H9 (cell line): ENCODE measurements around the gene TPX2. TPM values are rescaled to one million over a fixed set of nuclear protein-coding genes. Genes with fewer than 3 reads are reported as not detected.
A peak's percentile ranks its signal among the peaks of the same experiment; 100 is the strongest.

Experiments used
- DNase-seq: peaks from one replicate; pipeline ENCODE4 v3.0.0-alpha.2; 2017
- H2AFZ ChIP-seq: one replicate; pipeline ENCODE4 v1.6.1; 2013; ENCODE audit warnings: mild to moderate bottlenecking, low read length, control low read depth, moderate library complexity
- H2AK5ac ChIP-seq: 2 replicates; pipeline ENCODE4 v1.6.1; 2013; ENCODE audit warnings: low read length, control low read depth, mixed read lengths; ENCODE audit not compliant: insufficient read length
- H2BK120ac ChIP-seq: one replicate; pipeline ENCODE4 v1.6.1; 2013; ENCODE audit warnings: low read depth, mild to moderate bottlenecking, low read length, control low read depth, inconsistent platforms; ENCODE audit not compliant: poor library complexity, severe bottlenecking
- H2BK12ac ChIP-seq: 2 replicates; pipeline ENCODE4 v1.6.1; 2013; ENCODE audit warnings: low read length, control low read depth, mixed read lengths, low read depth; ENCODE audit not compliant: insufficient read length
- H2BK15ac ChIP-seq: 2 replicates; pipeline ENCODE4 v1.6.1; 2013; ENCODE audit warnings: low read depth, low read length, control low read depth
- H2BK20ac ChIP-seq: one replicate; pipeline ENCODE4 v1.6.1; 2013; ENCODE audit warnings: low read depth, mild to moderate bottlenecking, low read length, control low read depth, inconsistent platforms; ENCODE audit not compliant: poor library complexity, severe bottlenecking
- H2BK5ac ChIP-seq: 2 replicates; pipeline ENCODE4 v1.6.1; 2013; ENCODE audit warnings: low read length, control low read depth, mixed read lengths; ENCODE audit not compliant: insufficient read length
- H3K14ac ChIP-seq: 2 replicates; pipeline ENCODE4 v1.6.1; 2013; ENCODE audit warnings: low read length, control low read depth; ENCODE audit not compliant: insufficient read depth
- H3K18ac ChIP-seq: 2 replicates; pipeline ENCODE4 v1.6.1; 2013; ENCODE audit warnings: low read depth, mild to moderate bottlenecking, mixed read lengths, low read length, control low read depth; ENCODE audit not compliant: insufficient read length
- H3K23ac ChIP-seq: 2 replicates; pipeline ENCODE4 v1.6.1; 2013; ENCODE audit warnings: low read length, control low read depth, mixed read lengths, low read depth; ENCODE audit not compliant: insufficient read length
- H3K23me2 ChIP-seq: 2 replicates; pipeline ENCODE4 v1.6.1; 2013; ENCODE audit warnings: low read depth, mild to moderate bottlenecking, mixed read lengths, low read length, control low read depth; ENCODE audit not compliant: insufficient read length, poor library complexity, severe bottlenecking
- H3K27ac ChIP-seq: 2 replicates; pipeline ENCODE4 v1.5.1; 2013; ENCODE audit warnings: low read length, control low read depth, mixed read lengths, low read depth; ENCODE audit not compliant: insufficient read length
- H3K27me3 ChIP-seq: 2 replicates; pipeline ENCODE4 v1.6.1; 2013; ENCODE audit warnings: low read length, control low read depth, inconsistent platforms; ENCODE audit not compliant: insufficient read depth
- H3K4ac ChIP-seq: 2 replicates; pipeline ENCODE4 v1.6.1; 2013; ENCODE audit warnings: low read depth, mild to moderate bottlenecking, control low read depth, inconsistent platforms, low read length, moderate library complexity
- H3K4me1 ChIP-seq: 2 replicates; pipeline ENCODE4 v1.6.1; 2013; ENCODE audit warnings: low read length, control low read depth, inconsistent platforms; ENCODE audit not compliant: insufficient read depth
- H3K4me2 ChIP-seq: 2 replicates; pipeline ENCODE4 v1.6.1; 2013; ENCODE audit warnings: low read length, control low read depth, mixed read lengths; ENCODE audit not compliant: insufficient read length, insufficient read depth
- H3K56ac ChIP-seq: 2 replicates; pipeline ENCODE4 v1.6.1; 2013; ENCODE audit warnings: low read depth, mild to moderate bottlenecking, mixed read lengths, low read length, control low read depth; ENCODE audit not compliant: insufficient read length
- H3K79me1 ChIP-seq: 2 replicates; pipeline ENCODE4 v1.6.1; 2013; ENCODE audit warnings: low read depth, mild to moderate bottlenecking, moderate library complexity, low read length, control low read depth, inconsistent platforms; ENCODE audit not compliant: insufficient read depth, poor library complexity, severe bottlenecking
- H3K79me2 ChIP-seq: 2 replicates; pipeline ENCODE4 v1.6.1; 2013; ENCODE audit warnings: low read length, control low read depth, inconsistent platforms; ENCODE audit not compliant: insufficient read depth
- H3K9ac ChIP-seq: 2 replicates; pipeline ENCODE4 v1.6.1; 2013; ENCODE audit warnings: low read length, control low read depth, mixed read lengths; ENCODE audit not compliant: insufficient read length; ENCODE audit errors: extremely low read depth
- H3K9me3 ChIP-seq: one replicate; pipeline ENCODE4 v1.6.1; 2013; ENCODE audit warnings: low read depth, low read length, inconsistent platforms; ENCODE audit not compliant: control insufficient read depth
- H3T11ph ChIP-seq: one replicate; pipeline ENCODE4 v1.6.1; 2013; ENCODE audit warnings: mild to moderate bottlenecking, low read length, control low read depth, inconsistent platforms
- H4K20me1 ChIP-seq: one replicate; pipeline ENCODE4 v1.6.1; 2013; ENCODE audit not compliant: control insufficient read depth, insufficient read length, insufficient read depth
- H4K5ac ChIP-seq: 2 replicates; pipeline ENCODE4 v1.6.1; 2013; ENCODE audit warnings: low read depth, mild to moderate bottlenecking, mixed read lengths, low read length, control low read depth; ENCODE audit not compliant: insufficient read length
- H4K8ac ChIP-seq: replicated peaks from 2 replicates; pipeline ENCODE4 v1.6.1; 2013; ENCODE audit warnings: low read length, control low read depth, mixed read lengths, low read depth; ENCODE audit not compliant: insufficient read length
- H4K91ac ChIP-seq: 2 replicates; pipeline ENCODE4 v1.6.1; 2013; ENCODE audit warnings: low read depth, mild to moderate bottlenecking, moderate library complexity, mixed read lengths, low read length, control low read depth; ENCODE audit not compliant: insufficient read length
- H3K27ac Mint-ChIP-seq, 3 experiments: 2 replicates in 2 of 3; 3 replicates in 1 of 3; pipeline ENCODE4 v1.8.0; 2020 to 2021; ENCODE audit warnings: mixed read lengths in 3 of 3, mild to moderate bottlenecking in 1 of 3, moderate library complexity in 1 of 3
- H3K27me3 Mint-ChIP-seq: 2 replicates; pipeline ENCODE4 v1.8.0; 2021; ENCODE audit warnings: low read depth, mild to moderate bottlenecking, moderate library complexity, mixed read lengths
- H3K36me3 Mint-ChIP-seq, 3 experiments: 2 replicates in 2 of 3; 3 replicates in 1 of 3; pipeline ENCODE4 v1.8.0; 2020 to 2021; ENCODE audit warnings: low read depth in 3 of 3, mixed read lengths in 3 of 3; ENCODE audit not compliant: insufficient read depth in 1 of 3
- H3K4me1 Mint-ChIP-seq, 2 experiments: 2 replicates each; pipeline ENCODE4 v1.8.0; 2020; ENCODE audit warnings: mixed read lengths in 2 of 2
- H3K4me3 Mint-ChIP-seq, 2 experiments: 2 replicates in 1 of 2; 3 replicates in 1 of 2; pipeline ENCODE4 v1.8.0; 2020 to 2021; ENCODE audit warnings: mild to moderate bottlenecking in 2 of 2, mixed read lengths in 2 of 2, moderate library complexity in 1 of 2
- H3K9me3 Mint-ChIP-seq, 2 experiments: 2 replicates in 1 of 2; 3 replicates in 1 of 2; pipeline ENCODE4 v1.8.0; 2020; ENCODE audit warnings: mild to moderate bottlenecking in 2 of 2, mixed read lengths in 2 of 2, moderate library complexity in 1 of 2
- CTCF ChIP-seq: fragments of 200-600 bp; sonication (generic); conservative IDR thresholded peaks from 3 replicates; pipeline ENCODE4 v1.8.0; 2021; ENCODE audit warnings: antibody characterized with exemption, mild to moderate bottlenecking
- WGBS: extraction: QIAGEN DNeasy Blood & Tissue Kit; methylation state at CpG from one replicate; pipeline ENCODE4 v1.1.7; 2013; ENCODE audit warnings: missing lambda C conversion rate, low lambda C conversion rate, mixed read lengths; ENCODE audit not compliant: insufficient read length; ENCODE audit errors: extremely low coverage; 5-methylcytosine and 5-hydroxymethylcytosine counted together
- total RNA-seq: library from RNA; stranded (reverse); gene quantifications from 2 replicates; pipeline ENCODE4 v1.2.1, GENCODE V29; 2021

The TPX2 gene
- total RNA-seq, 1 experiment from 2014 or later = 161 TPM

DNA sequence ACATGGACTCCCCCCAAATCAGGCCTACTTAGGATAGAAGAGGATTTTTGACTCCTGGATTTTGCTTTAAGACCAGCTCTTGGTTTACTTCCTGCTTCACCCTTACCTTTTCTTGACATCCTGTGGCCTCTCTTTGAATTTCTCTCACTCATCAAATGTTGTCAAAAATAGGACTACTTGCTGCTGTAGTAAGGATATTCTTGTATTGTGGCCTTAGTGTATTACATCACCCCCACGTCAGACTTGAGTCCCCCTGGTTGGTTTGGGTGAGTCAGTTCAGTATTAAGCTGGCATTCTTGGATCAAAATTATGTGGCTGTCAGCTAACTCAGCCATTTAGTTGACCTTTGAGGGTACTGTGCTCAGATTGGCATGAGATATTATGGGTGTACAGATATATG, 1.1 kb downstream of the TPX2 start:
- Histone ChIP-seq H2AK5ac (no peak overlapping the region), H2BK120ac (no peak overlapping the region), H3K27me3 (no peaks in the 10 kb centered on the region), H2BK15ac (no peak overlapping the region), H4K8ac (no peak overlapping the region), H4K91ac (no peak overlapping the region), H3K14ac (no peak overlapping the region), H2BK20ac (no peak overlapping the region), H3K56ac (no peak overlapping the region), H3T11ph (no peak overlapping the region), H4K20me1 (no peaks in the 10 kb centered on the region), H3K9me3 (no peaks in the 10 kb centered on the region), H3K4ac (no peak overlapping the region), H3K4me1 (no peaks in the 10 kb centered on the region), H3K79me1 (no peaks in the 10 kb centered on the region), H3K23me2 (peaks cover 8% of the 10 kb centered on the region), H3K9ac (peak overlapping the region; percentile 32), H3K23ac (no peak overlapping the region), H3K27ac (no peak overlapping the region), H4K5ac (no peak overlapping the region), H2AFZ (no peak overlapping the region), H3K4me2 (peak overlapping the region; percentile 93), H2BK12ac (no peak overlapping the region), H2BK5ac (no peak overlapping the region), H3K18ac (no peak overlapping the region), H3K79me2 (peaks cover 14% of the 10 kb centered on the region; the same call in 1 of the 2 replicates)
- Mint-ChIP-seq H3K27ac (no peak overlapping the region), H3K4me3 (no peak overlapping the region), H3K9me3 (no peaks in the 10 kb centered on the region; a peak in 1 of 5 replicates), H3K4me1 (peaks cover 2 to 3% of the 10 kb centered on the region in 2 experiments; a peak in 2 of 4 replicates), H3K27me3 (no peaks in the 10 kb centered on the region), H3K36me3 (peaks cover 9 to 32% (median 20%) of the 10 kb centered on the region in 3 experiments; a peak in 6 of 7 replicates)
- TF ChIP-seq CTCF = no peak
- no peak for DNase-seq
- no CpG with 5 or more reads among the region's 1 CpG for WGBS
